Neuronal stem cell (in vitro differentiated cells): ENCODE results near the gene KCNE3.

Source experiments
- DNase-seq: peaks from one replicate; pipeline ENCODE4 v3.0.0-alpha.2; 2013; ENCODE audit warnings: low spot score
- H2AFZ ChIP-seq: one replicate; pipeline ENCODE4 v1.6.1; 2013; ENCODE audit warnings: mild to moderate bottlenecking, low read length, inconsistent platforms
- H2AK5ac ChIP-seq: 2 replicates; pipeline ENCODE4 v1.6.1; 2013; ENCODE audit warnings: low read depth, mild to moderate bottlenecking, inconsistent platforms, low read length, moderate library complexity, mixed read lengths
- H2BK120ac ChIP-seq: 2 replicates; pipeline ENCODE4 v1.6.1; 2013; ENCODE audit warnings: low read depth, mild to moderate bottlenecking, inconsistent platforms, low read length, moderate library complexity, mixed read lengths
- H2BK12ac ChIP-seq: one replicate; pipeline ENCODE4 v1.6.1; 2013; ENCODE audit warnings: low read length, inconsistent platforms
- H2BK15ac ChIP-seq: 2 replicates; pipeline ENCODE4 v1.6.1; 2013; ENCODE audit warnings: mild to moderate bottlenecking, low read length, inconsistent platforms, mixed read lengths
- H2BK5ac ChIP-seq: one replicate; pipeline ENCODE4 v1.6.1; 2013; ENCODE audit warnings: inconsistent platforms, mild to moderate bottlenecking, low read length, moderate library complexity
- H3K14ac ChIP-seq: one replicate; pipeline ENCODE4 v1.6.1; 2013; ENCODE audit warnings: low read length, inconsistent platforms
- H3K18ac ChIP-seq: 2 replicates; pipeline ENCODE4 v1.6.1; 2013; ENCODE audit warnings: low read length, inconsistent platforms
- H3K23ac ChIP-seq: 2 replicates; pipeline ENCODE4 v1.6.1; 2013; ENCODE audit warnings: low read depth, mild to moderate bottlenecking, mixed read lengths, low read length, inconsistent platforms; ENCODE audit not compliant: poor library complexity
- H3K27ac ChIP-seq: replicated peaks from 3 replicates; pipeline ENCODE4 v1.5.1; 2013; ENCODE audit warnings: low read length, inconsistent platforms
- H3K27me3 ChIP-seq, 3 experiments: 2 replicates each; pipeline ENCODE4 v1.6.1; 2013; ENCODE audit warnings: low read length in 3 of 3, mild to moderate bottlenecking in 2 of 3, inconsistent platforms in 1 of 3, low read depth in 1 of 3, mixed read lengths in 1 of 3, moderate library complexity in 1 of 3; ENCODE audit not compliant: control insufficient read depth in 3 of 3, insufficient read depth in 3 of 3
- H3K36me3 ChIP-seq, 2 donors: replicated peaks in 1 of 2; 2 replicates each; pipeline ENCODE4 v1.6.1; 2013; ENCODE audit warnings: low read length in 2 of 2; ENCODE audit not compliant: control insufficient read depth in 2 of 2, insufficient read depth in 2 of 2
- H3K4ac ChIP-seq: 2 replicates; pipeline ENCODE4 v1.6.1; 2013; ENCODE audit warnings: inconsistent platforms, mild to moderate bottlenecking, low read length, moderate library complexity
- H3K4me1 ChIP-seq, 2 donors: 1 replicate in 1 of 2; 2 replicates in 1 of 2; pipeline ENCODE4 v1.6.1; 2013; ENCODE audit warnings: low read length in 2 of 2, low read depth in 1 of 2; ENCODE audit not compliant: control insufficient read depth in 2 of 2, insufficient read depth in 1 of 2
- H3K4me2 ChIP-seq: one replicate; pipeline ENCODE4 v1.6.1; 2013; ENCODE audit warnings: mild to moderate bottlenecking, low read length, inconsistent platforms; ENCODE audit not compliant: insufficient read depth, poor library complexity, severe bottlenecking
- H3K4me3 ChIP-seq, 2 donors: 2 replicates each; pipeline ENCODE4 v1.5.1; 2013; ENCODE audit warnings: low read length in 2 of 2, mild to moderate bottlenecking in 2 of 2, inconsistent platforms in 1 of 2, moderate library complexity in 1 of 2
- H3K79me1 ChIP-seq: one replicate; pipeline ENCODE4 v1.6.1; 2013; ENCODE audit warnings: low read depth, mild to moderate bottlenecking, inconsistent platforms, low read length, moderate library complexity
- H3K9ac ChIP-seq: one replicate; pipeline ENCODE4 v1.6.1; 2013; ENCODE audit warnings: mild to moderate bottlenecking, low read depth, low read length, inconsistent platforms; ENCODE audit not compliant: poor library complexity
- H3K9me3 ChIP-seq, 2 donors: replicated peaks in 1 of 2; 2 replicates each; pipeline versions ENCODE3 to v1.6.1; 2013; ENCODE audit warnings: low read length in 2 of 2, mild to moderate bottlenecking in 2 of 2, inconsistent platforms in 1 of 2, low read depth in 1 of 2, mixed read lengths in 1 of 2, moderate library complexity in 1 of 2; ENCODE audit not compliant: control insufficient read depth in 2 of 2, insufficient read depth in 1 of 2
- H4K8ac ChIP-seq: one replicate; pipeline ENCODE4 v1.6.1; 2013; ENCODE audit warnings: low read depth, mild to moderate bottlenecking, inconsistent platforms, low read length, moderate library complexity
- H4K91ac ChIP-seq: one replicate; pipeline ENCODE4 v1.6.1; 2013; ENCODE audit warnings: low read length, low read depth, mild to moderate bottlenecking, inconsistent platforms; ENCODE audit not compliant: poor library complexity
- WGBS, 2 donors: extraction: QIAGEN DNeasy Blood & Tissue Kit; methylation state at CpG; one replicate each; pipeline ENCODE4 v1.1.7; 2013; ENCODE audit warnings: missing lambda C conversion rate in 2 of 2, mixed read lengths in 1 of 2; ENCODE audit not compliant: insufficient read length in 2 of 2, insufficient replicate concordance in 1 of 2; ENCODE audit errors: extremely low coverage in 2 of 2; 5-methylcytosine and 5-hydroxymethylcytosine counted together

Gene KCNE3

GRCh38 chr11:74462631-74463030 is 4.7 kb downstream of the KCNE3 start:
- Histone ChIP-seq H2BK15ac (no peak overlapping the region), H3K18ac (no peak overlapping the region), H3K27ac (no peak overlapping the region), H3K23ac (no peak overlapping the region), H3K36me3 (no peaks in the 10 kb centered on the region), H3K9ac (no peak overlapping the region), H4K91ac (no peak overlapping the region), H2AFZ (no peak overlapping the region), H2BK120ac (no peak overlapping the region), H2BK12ac (no peak overlapping the region), H3K27me3 (peaks cover 0 to 25% (median 4%) of the 10 kb centered on the region in 3 experiments), H3K14ac (no peak overlapping the region), H3K4me1 (peaks cover 0 to 10% of the 10 kb centered on the region in 2 donors), H3K4me3 (no peak overlapping the region), H4K8ac (no peak overlapping the region), H3K79me1 (no peaks in the 10 kb centered on the region), H2BK5ac (no peak overlapping the region), H3K9me3 (no peaks in the 10 kb centered on the region), H3K4ac (no peak overlapping the region), H3K4me2 (no peak overlapping the region), H2AK5ac (no peak overlapping the region)
- DNase-seq = no peak
- no CpG with 5 or more reads among the region's 5 CpGs for WGBS, 2 donors

- Histone ChIP-seq H4K91ac (no peak overlapping the region), H2BK12ac (no peak overlapping the region), H3K14ac (no peak overlapping the region), H2BK15ac (peak overlapping the region; percentile 29), H3K4me2 (no peak overlapping the region), H2AK5ac (no peak overlapping the region), H2AFZ (peak overlapping the region; percentile 83), H3K4me3 (no peak overlapping the region), H2BK5ac (no peak overlapping the region), H3K79me1 (no peaks in the 10 kb centered on the region), H3K27me3 (peaks cover 0 to 25% (median 4%) of the 10 kb centered on the region in 3 experiments), H3K27ac (no peak overlapping the region), H3K4ac (no peak overlapping the region), H3K9ac (no peak overlapping the region), H2BK120ac (no peak overlapping the region), H3K9me3 (no peaks in the 10 kb centered on the region), H3K4me1 (peaks cover 0 to 11% of the 10 kb centered on the region in 2 donors), H3K23ac (no peak overlapping the region), H3K36me3 (no peaks in the 10 kb centered on the region), H3K18ac (no peak overlapping the region), H4K8ac (no peak overlapping the region)
- no CpG with 5 or more reads among the region's 2 CpGs for WGBS, 2 donors
- no peak for DNase-seq
Observed at GRCh38 chr11:74462009-74462408, 5.3 kb downstream of the KCNE3 start.

- H4K8ac ChIP-seq = no peak overlapping the region
- H3K9ac ChIP-seq = no peak overlapping the region
- no peak overlapping the region for H2AK5ac ChIP-seq
- no peak overlapping the region for H3K4me2 ChIP-seq
- no peak overlapping the region for H3K27ac ChIP-seq
- H4K91ac ChIP-seq = no peak overlapping the region
- peaks cover 0 to 8% of the 10 kb centered on the region in 2 donors for H3K4me1 ChIP-seq
- no peak for DNase-seq
- H3K9me3 ChIP-seq = no peaks in the 10 kb centered on the region
- no peak overlapping the region for H2BK120ac ChIP-seq
- H2BK12ac ChIP-seq = no peak overlapping the region
- WGBS, 2 donors = no CpG with 5 or more reads among the region's 2 CpGs
- no peak overlapping the region for H3K23ac ChIP-seq
- H3K14ac ChIP-seq = no peak overlapping the region
- H3K27me3 ChIP-seq = peaks cover 0 to 21% (median 0%) of the 10 kb centered on the region in 3 experiments
- no peak overlapping the region for H2BK15ac ChIP-seq
- H3K4ac ChIP-seq = no peak overlapping the region
- no peaks in the 10 kb centered on the region for H3K79me1 ChIP-seq
- H2AFZ ChIP-seq = no peak overlapping the region
- no peak overlapping the region for H3K4me3 ChIP-seq
- no peak overlapping the region for H2BK5ac ChIP-seq
- H3K36me3 ChIP-seq = no peaks in the 10 kb centered on the region
- no peak overlapping the region for H3K18ac ChIP-seq
Observed at GRCh38 chr11:74460481-74461154, 6.7 kb downstream of the KCNE3 start.

GRCh38 chr11:74460065-74460464 is 7.3 kb downstream of the KCNE3 start:
- H3K9ac ChIP-seq = no peak overlapping the region

More at GRCh38 chr11:74460065-74460464, 7.3 kb downstream of the KCNE3 start:
- Histone ChIP-seq H2BK120ac (no peak overlapping the region), H3K23ac (no peak overlapping the region), H3K79me1 (no peaks in the 10 kb centered on the region), H3K4ac (no peak overlapping the region), H3K9me3 (no peaks in the 10 kb centered on the region), H2BK15ac (no peak overlapping the region), H3K27me3 (peaks cover 0 to 17% (median 0%) of the 10 kb centered on the region in 3 experiments), H3K14ac (no peak overlapping the region), H2BK12ac (no peak overlapping the region), H3K4me3 (no peak overlapping the region), H3K4me2 (no peak overlapping the region), H2AFZ (no peak overlapping the region), H3K27ac (no peak overlapping the region), H2BK5ac (no peak overlapping the region), H3K36me3 (no peaks in the 10 kb centered on the region), H3K18ac (no peak overlapping the region), H3K4me1 (peaks cover 0 to 8% of the 10 kb centered on the region in 2 donors), H4K91ac (no peak overlapping the region), H2AK5ac (no peak overlapping the region), H4K8ac (no peak overlapping the region)
- no CpG with 5 or more reads among the region's 4 CpGs for WGBS, 2 donors
- no peak for DNase-seq
